ENCODE data around the gene SPAG9. TPM values are rescaled to one million over a fixed set of nuclear protein-coding genes. Genes with fewer than 3 reads are reported as not detected.

The SPAG9 gene
- total and polyA plus RNA-seq, 5 donors from 2014 or later: 4.7 to 98.4 (median 6.0) TPM

- peak overlapping the region in 1 of 4 donors; percentile 48 for H3K4me3 Mint-ChIP-seq
- H3K9me3 ChIP-seq (ENCODE audit: control insufficient read depth in 2 of 2, low read length in 2 of 2): no peaks in the 10 kb centered on the region
- H3K4me1 Mint-ChIP-seq: peaks cover 0 to 31% (median 19%) of the 10 kb centered on the region in 4 donors
- H3K27me3 Mint-ChIP-seq: no peaks in the 10 kb centered on the region
- no peaks in the 10 kb centered on the region for H3K9me3 Mint-ChIP-seq
- no peaks in the 10 kb centered on the region for H3K27me3 ChIP-seq (ENCODE audit: control insufficient read depth, insufficient read depth, low read length)
- ATAC-seq (ENCODE audit: low read depth in 2 of 2) (no peak), DNase-seq (no peak)
- H3K27ac ChIP-seq (ENCODE audit: insufficient read depth, low read length, poor library complexity, severe bottlenecking): no peak overlapping the region
- peak overlapping the region in 1 of 3 donors; percentile 54 for H3K27ac Mint-ChIP-seq
- peaks cover 16% of the 10 kb centered on the region for H3K4me1 ChIP-seq (ENCODE audit: control insufficient read depth, insufficient read depth, low read length, poor library complexity, severe bottlenecking)
- no peaks in the 10 kb centered on the region for H3K36me3 Mint-ChIP-seq
- no peak overlapping the region for H3K4me3 ChIP-seq (ENCODE audit: low read depth, low read length)
- H3K36me3 ChIP-seq (ENCODE audit: control insufficient read depth, insufficient read depth, low read length): no peaks in the 10 kb centered on the region
Measured at GRCh38 chr17:50934672-50935220, 185.9 kb downstream of the SPAG9 start.

GRCh38 chr17:50934161-50934560 is 186.5 kb downstream of the SPAG9 start:
- no peak for ATAC-seq (ENCODE audit: low read depth in 2 of 2)
- H3K27ac Mint-ChIP-seq: peak overlapping the region in 1 of 3 donors; percentile 54
- H3K9me3 Mint-ChIP-seq: no peaks in the 10 kb centered on the region

GRCh38 chr17:50931144-50931908 is 189.3 kb downstream of the SPAG9 start:
- Histone ChIP-seq H3K4me3 (ENCODE audit: low read depth, low read length) (peak overlapping the region; percentile 70), H3K27me3 (ENCODE audit: control insufficient read depth, insufficient read depth, low read length) (no peaks in the 10 kb centered on the region), H3K4me1 (ENCODE audit: control insufficient read depth, insufficient read depth, low read length, poor library complexity, severe bottlenecking) (peaks cover 21% of the 10 kb centered on the region), H3K9me3 (ENCODE audit: control insufficient read depth in 2 of 2, low read length in 2 of 2) (no peaks in the 10 kb centered on the region), H3K27ac (ENCODE audit: insufficient read depth, low read length, poor library complexity, severe bottlenecking) (peak overlapping the region; percentile 68), H3K36me3 (ENCODE audit: control insufficient read depth, insufficient read depth, low read length) (no peaks in the 10 kb centered on the region)
- Mint-ChIP-seq H3K4me1 (peaks cover 0 to 45% (median 24%) of the 10 kb centered on the region in 4 donors), H3K27ac (peak overlapping the region; percentile 95 to 100 (median 96)), H3K9me3 (no peaks in the 10 kb centered on the region), H3K4me3 (peak overlapping the region; percentile 64 to 94 (median 90)), H3K27me3 (peaks cover 6% of the 10 kb centered on the region), H3K36me3 (no peaks in the 10 kb centered on the region)
- DNase-seq (peak; percentile 22 to 66 (median 63)), ATAC-seq (ENCODE audit: low read depth in 2 of 2) (peak; percentile 74)

More at GRCh38 chr17:50934161-50934560, 186.5 kb downstream of the SPAG9 start:
- Histone ChIP-seq H3K36me3 (ENCODE audit: control insufficient read depth, insufficient read depth, low read length) (no peaks in the 10 kb centered on the region), H3K27me3 (ENCODE audit: control insufficient read depth, insufficient read depth, low read length) (no peaks in the 10 kb centered on the region), H3K9me3 (ENCODE audit: control insufficient read depth in 2 of 2, low read length in 2 of 2) (no peaks in the 10 kb centered on the region), H3K4me1 (ENCODE audit: control insufficient read depth, insufficient read depth, low read length, poor library complexity, severe bottlenecking) (peaks cover 16% of the 10 kb centered on the region), H3K4me3 (ENCODE audit: low read depth, low read length) (no peak overlapping the region), H3K27ac (ENCODE audit: insufficient read depth, low read length, poor library complexity, severe bottlenecking) (no peak overlapping the region)
- DNase-seq: no peak
- Mint-ChIP-seq H3K27me3 (no peaks in the 10 kb centered on the region), H3K4me1 (peaks cover 0 to 29% (median 18%) of the 10 kb centered on the region in 4 donors), H3K4me3 (peak overlapping the region in 1 of 4 donors; percentile 48), H3K36me3 (no peaks in the 10 kb centered on the region)

GRCh38 chr17:50928646-50929045 is 192.0 kb downstream of the SPAG9 start:
- H3K27me3 Mint-ChIP-seq: peaks cover 6% of the 10 kb centered on the region
- Histone ChIP-seq H3K9me3 (ENCODE audit: control insufficient read depth in 2 of 2, low read length in 2 of 2) (no peaks in the 10 kb centered on the region), H3K4me3 (ENCODE audit: low read depth, low read length) (no peak overlapping the region), H3K36me3 (ENCODE audit: control insufficient read depth, insufficient read depth, low read length) (no peaks in the 10 kb centered on the region), H3K27me3 (ENCODE audit: control insufficient read depth, insufficient read depth, low read length) (no peaks in the 10 kb centered on the region), H3K4me1 (ENCODE audit: control insufficient read depth, insufficient read depth, low read length, poor library complexity, severe bottlenecking) (peaks cover 22% of the 10 kb centered on the region), H3K27ac (ENCODE audit: insufficient read depth, low read length, poor library complexity, severe bottlenecking) (no peak overlapping the region)
- H3K4me3 Mint-ChIP-seq: peak overlapping the region in 1 of 4 donors; percentile 0
- no peaks in the 10 kb centered on the region for H3K9me3 Mint-ChIP-seq
- H3K36me3 Mint-ChIP-seq: no peaks in the 10 kb centered on the region
- H3K27ac Mint-ChIP-seq: peak overlapping the region in 1 of 3 donors; percentile 28
- DNase-seq: no peak
- peaks cover 0 to 52% (median 26%) of the 10 kb centered on the region in 4 donors for H3K4me1 Mint-ChIP-seq
- ATAC-seq (ENCODE audit: low read depth in 2 of 2): no peak

GRCh38 chr17:50927287-50927686 is 193.4 kb downstream of the SPAG9 start:
- Histone ChIP-seq H3K9me3 (ENCODE audit: control insufficient read depth in 2 of 2, low read length in 2 of 2) (no peaks in the 10 kb centered on the region), H3K27ac (ENCODE audit: insufficient read depth, low read length, poor library complexity, severe bottlenecking) (no peak overlapping the region), H3K4me1 (ENCODE audit: control insufficient read depth, insufficient read depth, low read length, poor library complexity, severe bottlenecking) (peaks cover 22% of the 10 kb centered on the region), H3K27me3 (ENCODE audit: control insufficient read depth, insufficient read depth, low read length) (no peaks in the 10 kb centered on the region), H3K4me3 (ENCODE audit: low read depth, low read length) (no peak overlapping the region), H3K36me3 (ENCODE audit: control insufficient read depth, insufficient read depth, low read length) (no peaks in the 10 kb centered on the region)
- H3K36me3 Mint-ChIP-seq: no peaks in the 10 kb centered on the region
- DNase-seq (no peak), ATAC-seq (ENCODE audit: low read depth in 2 of 2) (no peak)
- peaks cover 6% of the 10 kb centered on the region for H3K27me3 Mint-ChIP-seq
- no peaks in the 10 kb centered on the region for H3K9me3 Mint-ChIP-seq
- H3K4me1 Mint-ChIP-seq: peaks cover 0 to 50% (median 26%) of the 10 kb centered on the region in 4 donors
- H3K4me3 Mint-ChIP-seq: peak overlapping the region in 1 of 4 donors; percentile 26
- peak overlapping the region in 2 of 3 donors; percentile 32 to 60 for H3K27ac Mint-ChIP-seq

- Histone ChIP-seq H3K4me1 (ENCODE audit: control insufficient read depth, insufficient read depth, low read length, poor library complexity, severe bottlenecking) (peaks cover 18% of the 10 kb centered on the region), H3K36me3 (ENCODE audit: control insufficient read depth, insufficient read depth, low read length) (no peaks in the 10 kb centered on the region), H3K27me3 (ENCODE audit: control insufficient read depth, insufficient read depth, low read length) (no peaks in the 10 kb centered on the region), H3K9me3 (ENCODE audit: control insufficient read depth in 2 of 2, low read length in 2 of 2) (no peaks in the 10 kb centered on the region), H3K4me3 (ENCODE audit: low read depth, low read length) (no peak overlapping the region), H3K27ac (ENCODE audit: insufficient read depth, low read length, poor library complexity, severe bottlenecking) (no peak overlapping the region)
- Mint-ChIP-seq H3K36me3 (no peaks in the 10 kb centered on the region), H3K4me3 (no peak overlapping the region), H3K27ac (peak overlapping the region; percentile 32 to 41 (median 38)), H3K4me1 (peaks cover 0 to 52% (median 22%) of the 10 kb centered on the region in 4 donors), H3K9me3 (no peaks in the 10 kb centered on the region), H3K27me3 (peaks cover 6% of the 10 kb centered on the region)
- ATAC-seq (ENCODE audit: low read depth in 2 of 2) (no peak), DNase-seq (no peak)
Measured at GRCh38 chr17:50926523-50926922, 194.1 kb downstream of the SPAG9 start.

- H3K27me3 ChIP-seq (ENCODE audit: control insufficient read depth, insufficient read depth, low read length): no peaks in the 10 kb centered on the region
- ATAC-seq (ENCODE audit: low read depth in 2 of 2) (no peak), DNase-seq (no peak)
- Mint-ChIP-seq H3K27ac (peak overlapping the region in 2 of 3 donors; percentile 67 to 78), H3K36me3 (no peaks in the 10 kb centered on the region), H3K4me1 (peaks cover 0 to 50% (median 18%) of the 10 kb centered on the region in 4 donors), H3K4me3 (no peak overlapping the region), H3K27me3 (peaks cover 6% of the 10 kb centered on the region), H3K9me3 (no peaks in the 10 kb centered on the region)
- no peak overlapping the region for H3K27ac ChIP-seq (ENCODE audit: insufficient read depth, low read length, poor library complexity, severe bottlenecking)
- H3K36me3 ChIP-seq (ENCODE audit: control insufficient read depth, insufficient read depth, low read length): no peaks in the 10 kb centered on the region
- no peaks in the 10 kb centered on the region for H3K9me3 ChIP-seq (ENCODE audit: control insufficient read depth in 2 of 2, low read length in 2 of 2)
- H3K4me3 ChIP-seq (ENCODE audit: low read depth, low read length): no peak overlapping the region
- H3K4me1 ChIP-seq (ENCODE audit: control insufficient read depth, insufficient read depth, low read length, poor library complexity, severe bottlenecking): peaks cover 7% of the 10 kb centered on the region
Measured at GRCh38 chr17:50925296-50925891, 195.3 kb downstream of the SPAG9 start.

All from CD4-positive, CD25-positive, alpha-beta regulatory T cell (primary cell).